BJ (cell line): ENCODE data around the gene ST7. TPM values are rescaled to one million over a fixed set of nuclear protein-coding genes. Genes with fewer than 3 reads are reported as not detected.

Source experiments
- CTCF ChIA-PET: fragments of 350-600 bp; formaldehyde crosslinking; extraction: SDS; loops from one replicate; lab custom pipeline; 2021; ENCODE audit warnings: antibody characterized with exemption, inconsistent platforms; lab: Yijun Ruan, JAX
- POLR2A ChIA-PET: fragments of 300-600 bp; sonication (Branson Sonifier 250); formaldehyde crosslinking; extraction: SDS; loops from one replicate; lab custom pipeline; 2021; ENCODE audit warnings: antibody characterized with exemption; lab: Charles Lee
- DNase-seq: peaks from one replicate; pipeline ENCODE4 v3.0.0-alpha.2; 2011; ENCODE audit warnings: low read depth
- H3K27me3 ChIP-seq: 2 replicates; pipeline ENCODE4 v1.6.0; 2011; ENCODE audit warnings: low read length; ENCODE audit not compliant: control insufficient read depth, insufficient read depth
- H3K36me3 ChIP-seq: 2 replicates; pipeline ENCODE4 v1.5.1; 2011; ENCODE audit warnings: low read length; ENCODE audit not compliant: control insufficient read depth, insufficient read depth
- H3K4me3 ChIP-seq: 2 replicates; pipeline ENCODE4 v1.5.1; 2011; ENCODE audit warnings: low read depth, mild to moderate bottlenecking, control low read depth, low read length
- CTCF ChIP-seq: IDR thresholded peaks from 2 replicates; pipeline ENCODE4 v1.5.1; 2011; ENCODE audit warnings: low read depth, mild to moderate bottlenecking, control low read depth, inconsistent platforms, low read length, moderate library complexity; ENCODE audit not compliant: insufficient read depth
- polyA plus RNA-seq: library from polyadenylated mRNA; depleted of rRNA; stranded (reverse); fragments of >200 nt; gene quantifications from 2 replicates; pipeline ENCODE4 v1.2.3, GENCODE V29; 2011

ST7 gene
- polyA plus RNA-seq, 1 experiment = 16.0 TPM

GRCh38 chr7:117092785-117093184 lies 139.5 kb downstream of the ST7 start:
- Histone ChIP-seq H3K27me3 (no peaks in the 10 kb centered on the region), H3K4me3 (no peak overlapping the region), H3K36me3 (no peaks in the 10 kb centered on the region)
- no peak for TF ChIP-seq CTCF
- ChIA-PET POLR2A (no interaction called here), CTCF (interaction anchor here (0.8 kb wide), 3 partner anchors 9 to 293 kb away, joined by 3 read pairs; no protein-coding TSS in a partner anchor)
- peak; percentile 57 for DNase-seq

- Histone ChIP-seq H3K4me3 (no peak overlapping the region), H3K27me3 (no peaks in the 10 kb centered on the region), H3K36me3 (no peaks in the 10 kb centered on the region)
- ChIA-PET CTCF (interaction anchor here (1.0 kb wide), 1 partner anchor 60 kb away, joined by 3 read pairs; no protein-coding TSS in a partner anchor), POLR2A (no interaction called here)
- DNase-seq = no peak
- TF ChIP-seq CTCF = no peak
Observed at GRCh38 chr7:117094457-117094856, 141.2 kb downstream of the ST7 start.

DNA sequence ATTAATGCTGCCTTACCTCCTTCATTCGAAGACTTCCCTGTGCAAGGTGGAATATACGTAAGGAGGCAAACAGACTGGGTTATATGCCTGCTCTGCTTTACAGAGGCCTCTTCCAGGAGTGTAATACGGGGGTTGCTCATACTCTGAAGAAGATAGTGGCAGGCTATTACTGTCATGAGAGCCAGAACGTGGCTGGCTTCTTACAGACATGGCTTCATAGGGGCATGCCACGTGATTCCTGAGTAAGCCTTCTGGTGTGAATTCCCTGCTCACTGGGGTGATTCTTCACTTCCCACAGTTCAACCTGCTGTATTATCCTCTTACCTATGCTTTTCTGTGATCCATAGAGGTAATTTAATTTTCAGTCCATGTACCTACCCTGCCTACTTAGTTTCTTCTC lies 141.8 kb downstream of the ST7 start:
- ChIA-PET POLR2A (no interaction called here), CTCF (no interaction called here)
- DNase-seq = no peak
- Histone ChIP-seq H3K27me3 (no peaks in the 10 kb centered on the region), H3K4me3 (no peak overlapping the region), H3K36me3 (no peaks in the 10 kb centered on the region)
- TF ChIP-seq CTCF = no peak

DNA sequence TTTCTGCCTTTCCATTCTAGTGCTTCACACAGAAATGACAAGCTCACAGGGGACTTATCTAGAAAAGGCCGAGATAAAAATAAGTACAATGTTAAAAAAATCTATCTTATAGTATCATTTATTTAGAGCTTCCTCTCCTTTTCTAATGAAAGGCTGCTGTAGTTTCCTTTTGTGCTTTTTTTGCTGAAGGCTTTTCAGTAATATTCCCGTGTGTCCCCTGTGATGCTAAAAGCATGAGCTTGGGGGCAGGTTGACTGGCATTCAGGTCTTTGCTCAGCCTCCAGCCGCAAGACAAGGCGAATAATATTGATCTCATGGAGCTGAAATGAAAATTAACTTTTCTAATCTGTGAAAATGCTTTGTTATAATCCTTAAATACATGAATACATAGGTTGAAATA lies 143.0 kb downstream of the ST7 start:
- CTCF ChIA-PET = no interaction called here
- POLR2A ChIA-PET = interaction anchor here (0.6 kb wide), 1 partner anchor 15 kb away, joined by 9 read pairs; no protein-coding TSS in a partner anchor
- DNase-seq = no peak

DNA sequence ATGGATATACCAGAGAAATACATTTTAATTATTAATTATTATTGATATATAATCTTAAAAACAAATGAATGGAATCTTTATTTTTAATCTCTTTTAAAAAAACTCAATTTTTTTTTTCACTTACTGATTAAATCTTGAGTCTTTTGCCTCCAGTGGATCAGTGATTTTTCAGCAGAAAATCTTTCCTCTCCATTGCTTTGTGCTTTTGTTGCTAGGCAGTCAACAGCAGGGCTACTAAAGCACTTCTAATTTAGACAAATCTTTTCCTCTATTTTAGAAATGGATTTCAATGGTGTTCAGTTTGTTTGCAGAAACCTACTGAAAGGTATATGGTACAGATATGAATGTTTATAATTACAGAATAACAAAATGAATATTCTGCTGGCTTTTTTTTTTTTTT lies 143.6 kb downstream of the ST7 start:
- Histone ChIP-seq H3K36me3 (no peaks in the 10 kb centered on the region), H3K4me3 (no peak overlapping the region), H3K27me3 (no peaks in the 10 kb centered on the region)
- DNase-seq = no peak
- POLR2A ChIA-PET = interaction anchor here (0.6 kb wide), 1 partner anchor 15 kb away, joined by 9 read pairs; no protein-coding TSS in a partner anchor
- TF ChIP-seq CTCF = no peak
- CTCF ChIA-PET = no interaction called here

More for the DNA sequence above, 143.0 kb downstream of the ST7 start:
- no peak for TF ChIP-seq CTCF
- Histone ChIP-seq H3K4me3 (no peak overlapping the region), H3K27me3 (no peaks in the 10 kb centered on the region), H3K36me3 (no peaks in the 10 kb centered on the region)
